ENCODE data around the gene CHD5. TPM values are rescaled to one million over a fixed set of nuclear protein-coding genes. Genes with fewer than 3 reads are reported as not detected.

CHD5 gene
- total RNA-seq, 1 donor from 2014 or later: 0.04 TPM

- no peak for ATAC-seq
These were observed 20.2 kb upstream of the CHD5 start for GRCh38 chr1:6200188-6200809.

- peak; percentile 98 for ATAC-seq
These were observed 19.4 kb upstream of the CHD5 start, which contains the start of gene RPL22 for GRCh38 chr1:6199298-6200187. RPL22 (minus strand) TSS chr1:6199595; CDS start chr1:6199573, 22 bp downstream.

GRCh38 chr1:6198646-6199297, 18.7 kb upstream of the CHD5 start:
- peak; percentile 25 for ATAC-seq

- ATAC-seq: no peak
These were observed 17.8 kb upstream of the CHD5 start for GRCh38 chr1:6197746-6198427.

- ATAC-seq: no peak
These were observed 11.8 kb upstream of the CHD5 start for GRCh38 chr1:6191968-6192367.

- no peak for ATAC-seq
These were observed 8.3 kb upstream of the CHD5 start for GRCh38 chr1:6188466-6188865.

GRCh38 chr1:6185635-6186382, 5.7 kb upstream of the CHD5 start:
- ATAC-seq: peak; percentile 17

- ATAC-seq: no peak
These were observed 5.0 kb upstream of the CHD5 start for GRCh38 chr1:6185151-6185550.

- ATAC-seq: no peak
These were observed 4.1 kb upstream of the CHD5 start for GRCh38 chr1:6184083-6184783.

- peak; percentile 39 for ATAC-seq
These were observed 3.4 kb upstream of the CHD5 start for GRCh38 chr1:6183520-6183989.

GRCh38 chr1:6181347-6181770, 1.2 kb upstream of the CHD5 start:
- ATAC-seq: no peak

- no peak for ATAC-seq
These were observed 688 bp upstream of the CHD5 start for GRCh38 chr1:6180707-6181311.

- ATAC-seq: no peak
These were observed 451 bp downstream of the CHD5 start for GRCh38 chr1:6179564-6180175.

- no peak for ATAC-seq
These were observed 1.2 kb downstream of the CHD5 start for GRCh38 chr1:6178751-6179563.

- no peak for ATAC-seq
These were observed 2.3 kb downstream of the CHD5 start for GRCh38 chr1:6177681-6178380.

- ATAC-seq: no peak
These were observed 3.3 kb downstream of the CHD5 start for GRCh38 chr1:6176779-6177178.

- no peak for ATAC-seq
These were observed 4.7 kb downstream of the CHD5 start for GRCh38 chr1:6175411-6175828.

GRCh38 chr1:6174621-6175410, 5.3 kb downstream of the CHD5 start:
- ATAC-seq: no peak

Data from esophagus mucosa (tissue), 1 donor.